OCI-LY3 (cell line): ENCODE measurements around the gene NPRL2.

Source experiments
- EZH2phosphoT487 ChIP-seq: fragments of 200-600 bp; shearing (Covaris generic); IDR thresholded peaks from 2 replicates; pipeline ENCODE4 v1.6.1; 2018; ENCODE audit warnings: antibody characterized with exemption, mixed run types, low read depth
- TF ChIP-seq, protein P1 (sequence below): fragments of 200-600, 300-600 bp; sonication (generic); IDR thresholded peaks from 2 replicates; pipeline ENCODE4 v1.5.1; 2014; ENCODE audit warnings: antibody characterized with exemption, low read length, low read depth

DNA sequence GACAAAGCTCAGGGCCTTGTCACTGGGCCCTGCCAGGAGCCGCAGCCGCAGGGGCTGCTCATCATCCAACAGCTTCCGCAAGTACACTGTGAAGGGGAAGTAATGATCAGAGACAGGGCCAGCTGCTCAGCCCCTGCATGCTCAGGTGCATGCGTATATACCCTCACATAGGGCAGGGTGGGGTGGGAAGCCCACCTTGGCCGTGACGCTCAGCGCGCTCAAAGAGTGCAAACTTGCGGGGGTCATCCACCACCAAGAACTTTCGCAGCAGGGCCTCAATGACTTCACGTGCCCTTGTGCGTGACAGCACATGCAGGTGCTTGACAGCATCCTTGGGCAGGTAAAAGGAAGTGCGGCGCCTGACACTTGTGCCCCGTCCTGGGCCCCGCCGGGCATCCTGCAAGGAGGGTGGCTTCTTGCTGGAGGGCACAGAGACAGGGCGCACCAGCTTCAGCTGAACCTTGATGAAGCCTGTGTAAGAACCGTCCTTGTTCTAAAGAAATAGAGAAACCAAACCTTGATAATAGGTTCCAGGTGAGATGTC is 19.1 kb downstream of the NPRL2 start:
- TF ChIP-seq, protein P1, sequence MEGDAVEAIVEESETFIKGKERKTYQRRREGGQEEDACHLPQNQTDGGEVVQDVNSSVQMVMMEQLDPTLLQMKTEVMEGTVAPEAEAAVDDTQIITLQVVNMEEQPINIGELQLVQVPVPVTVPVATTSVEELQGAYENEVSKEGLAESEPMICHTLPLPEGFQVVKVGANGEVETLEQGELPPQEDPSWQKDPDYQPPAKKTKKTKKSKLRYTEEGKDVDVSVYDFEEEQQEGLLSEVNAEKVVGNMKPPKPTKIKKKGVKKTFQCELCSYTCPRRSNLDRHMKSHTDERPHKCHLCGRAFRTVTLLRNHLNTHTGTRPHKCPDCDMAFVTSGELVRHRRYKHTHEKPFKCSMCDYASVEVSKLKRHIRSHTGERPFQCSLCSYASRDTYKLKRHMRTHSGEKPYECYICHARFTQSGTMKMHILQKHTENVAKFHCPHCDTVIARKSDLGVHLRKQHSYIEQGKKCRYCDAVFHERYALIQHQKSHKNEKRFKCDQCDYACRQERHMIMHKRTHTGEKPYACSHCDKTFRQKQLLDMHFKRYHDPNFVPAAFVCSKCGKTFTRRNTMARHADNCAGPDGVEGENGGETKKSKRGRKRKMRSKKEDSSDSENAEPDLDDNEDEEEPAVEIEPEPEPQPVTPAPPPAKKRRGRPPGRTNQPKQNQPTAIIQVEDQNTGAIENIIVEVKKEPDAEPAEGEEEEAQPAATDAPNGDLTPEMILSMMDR, result no peak
- no peak for TF ChIP-seq EZH2phosphoT487
